GM12801 (cell line): Measurements from ENCODE around the gene CHST14.

ENCODE experiments used
- CTCF ChIP-seq: IDR thresholded peaks from one replicate; pipeline ENCODE4 v1.5.1; 2011; ENCODE audit warnings: control low read depth; ENCODE audit not compliant: insufficient read length; ENCODE audit errors: extremely low read depth

CHST14 gene

GRCh38 chr15:40501487-40501886 lies 30.7 kb downstream of the CHST14 start:
- TF ChIP-seq CTCF, result no peak

GRCh38 chr15:40506964-40507571 lies 36.3 kb downstream of the CHST14 start:
- TF ChIP-seq CTCF, result no peak

GRCh38 chr15:40508216-40508615 lies 37.4 kb downstream of the CHST14 start:
- no peak for TF ChIP-seq CTCF

- TF ChIP-seq CTCF, result no peak
Measured at GRCh38 chr15:40510201-40510600, 39.4 kb downstream of the CHST14 start.

GRCh38 chr15:40511093-40511471 lies 40.3 kb downstream of the CHST14 start:
- no peak for TF ChIP-seq CTCF

GRCh38 chr15:40511472-40512133 lies 40.8 kb downstream of the CHST14 start:
- TF ChIP-seq CTCF, result no peak

GRCh38 chr15:40512440-40512839 lies 41.7 kb downstream of the CHST14 start:
- no peak for TF ChIP-seq CTCF

GRCh38 chr15:40513609-40514008 lies 42.8 kb downstream of the CHST14 start:
- TF ChIP-seq CTCF, result no peak
